Hepatic stellate cell (primary cell): ENCODE results near the gene GBX1.

Experiments
- DNase-seq: peaks from one replicate; pipeline ENCODE4 v3.0.0; 2011; ENCODE audit warnings: low spot score

Gene GBX1

GRCh38 chr7:151167197-151167961 lies at the start of gene GBX1:
TSS of gene GBX1 (minus strand) at chr7:151167694. CDS start at chr7:151167548, 146 bp downstream.
- peak; percentile 41 for DNase-seq

GRCh38 chr7:151215396-151215795 lies 47.9 kb upstream of the GBX1 start:
- DNase-seq = no peak

- no peak for DNase-seq
Observed at GRCh38 chr7:151213826-151214225, 46.3 kb upstream of the GBX1 start.

- no peak for DNase-seq
Observed at GRCh38 chr7:151212626-151213025, 45.1 kb upstream of the GBX1 start.

GRCh38 chr7:151211155-151211772 lies 43.8 kb upstream of the GBX1 start:
- no peak for DNase-seq

GRCh38 chr7:151210087-151210854 lies 42.8 kb upstream of the GBX1 start, which contains the start of gene H2BK1:
TSS of gene H2BK1 (minus strand) at chr7:151210488. CDS start at chr7:151210318, 170 bp downstream.
- no peak for DNase-seq

- no peak for DNase-seq
Observed at GRCh38 chr7:151209588-151209987, 42.1 kb upstream of the GBX1 start.

- DNase-seq = no peak
Observed at GRCh38 chr7:151208253-151208862, 40.9 kb upstream of the GBX1 start.

- DNase-seq = no peak
Observed at GRCh38 chr7:151207804-151208203, 40.3 kb upstream of the GBX1 start.

- DNase-seq = no peak
Observed at GRCh38 chr7:151207315-151207714, 39.8 kb upstream of the GBX1 start.

GRCh38 chr7:151206914-151207313 lies 39.4 kb upstream of the GBX1 start:
- DNase-seq = no peak

- DNase-seq = no peak
Observed at GRCh38 chr7:151205730-151206129, 38.2 kb upstream of the GBX1 start.

GRCh38 chr7:151204383-151205032 lies 37.0 kb upstream of the GBX1 start:
- no peak for DNase-seq

- no peak for DNase-seq
Observed at GRCh38 chr7:151202836-151203235, 35.3 kb upstream of the GBX1 start.

GRCh38 chr7:151201751-151202150 lies 34.3 kb upstream of the GBX1 start:
- DNase-seq = no peak

- DNase-seq = no peak
Observed at GRCh38 chr7:151201344-151201743, 33.9 kb upstream of the GBX1 start.

- no peak for DNase-seq
Observed at GRCh38 chr7:151198945-151199848, 31.7 kb upstream of the GBX1 start.

GRCh38 chr7:151197932-151198331 lies 30.4 kb upstream of the GBX1 start:
- DNase-seq = no peak

- no peak for DNase-seq
Observed at GRCh38 chr7:151195616-151196450, 28.3 kb upstream of the GBX1 start.

- DNase-seq = no peak
Observed at GRCh38 chr7:151194188-151194587, 26.7 kb upstream of the GBX1 start.
